Endodermal cell (in vitro differentiated cells): ENCODE measurements around the gene FBXO17. TPM values are rescaled to one million over a fixed set of nuclear protein-coding genes. Genes with fewer than 3 reads are reported as not detected.

ENCODE experiments used
- DNase-seq: peaks from one replicate; pipeline ENCODE4 v3.0.0-alpha.2; 2017
- H3K27ac ChIP-seq: 2 replicates; pipeline ENCODE4 v1.5.1; 2013; ENCODE audit warnings: mild to moderate bottlenecking, low read depth, low read length, moderate library complexity
- H3K27me3 ChIP-seq: 2 replicates; pipeline ENCODE4 v1.6.1; 2013; ENCODE audit warnings: mild to moderate bottlenecking, low read length, moderate library complexity; ENCODE audit not compliant: insufficient read depth, control insufficient read depth, poor library complexity, severe bottlenecking
- H3K36me3 ChIP-seq: 2 replicates; pipeline ENCODE4 v1.7.0; 2013; ENCODE audit warnings: mild to moderate bottlenecking, low read length, moderate library complexity; ENCODE audit not compliant: control insufficient read depth, insufficient read depth
- H3K4me1 ChIP-seq: one replicate; pipeline ENCODE4 v1.7.0; 2013; ENCODE audit warnings: low read length; ENCODE audit not compliant: control insufficient read depth, insufficient read depth
- H3K4me3 ChIP-seq: 2 replicates; pipeline ENCODE4 v1.5.1; 2013; ENCODE audit warnings: mild to moderate bottlenecking, low read length, moderate library complexity
- H3K9ac ChIP-seq: 2 replicates; pipeline ENCODE4 v1.6.1; 2013; ENCODE audit warnings: mild to moderate bottlenecking, low read length, moderate library complexity; ENCODE audit not compliant: poor library complexity, severe bottlenecking; ENCODE audit errors: extremely low read depth
- H3K9me3 ChIP-seq: 2 replicates; pipeline ENCODE4 v1.6.1; 2013; ENCODE audit warnings: mild to moderate bottlenecking, low read length, moderate library complexity; ENCODE audit not compliant: control insufficient read depth
- H3K27ac Mint-ChIP-seq: 2 replicates; pipeline ENCODE4 v1.8.0; 2020; ENCODE audit warnings: mixed read lengths
- H3K27me3 Mint-ChIP-seq: 2 replicates; pipeline ENCODE4 v1.8.0; 2021; ENCODE audit warnings: mild to moderate bottlenecking, mixed read lengths; ENCODE audit not compliant: insufficient read depth
- H3K36me3 Mint-ChIP-seq: 2 replicates; pipeline ENCODE4 v1.8.0; 2020; ENCODE audit warnings: low read depth, mixed read lengths
- H3K4me1 Mint-ChIP-seq: 2 replicates; pipeline ENCODE4 v1.8.0; 2020; ENCODE audit warnings: mixed read lengths
- H3K4me3 Mint-ChIP-seq: 2 replicates; pipeline ENCODE4 v1.8.0; 2020; ENCODE audit warnings: mild to moderate bottlenecking, moderate library complexity, mixed read lengths
- H3K9me3 Mint-ChIP-seq: 2 replicates; pipeline ENCODE4 v1.8.0; 2020; ENCODE audit warnings: mild to moderate bottlenecking, mixed read lengths
- WGBS, 2 experiments: methylation state at CpG; one replicate each; pipeline versions ENCODE4 v1.1.5 to v1.1.7; 2013; ENCODE audit warnings: missing lambda C conversion rate in 2 of 2, mixed read lengths in 1 of 2; ENCODE audit not compliant: insufficient coverage in 1 of 2, insufficient read length in 1 of 2; 5-methylcytosine and 5-hydroxymethylcytosine counted together
- total RNA-seq, 2 donors: library from RNA; stranded (reverse); fragmentation: NEBNext Ultra II Directional in 1 of 2; extraction: Animal tissue kit (Norgen Biotek cat#: 25700) in 1 of 2; gene quantifications; 2 replicates in 1 of 2; 3 replicates in 1 of 2; pipeline ENCODE4 v1.2.1, GENCODE V29; 2021
- TF ChIP-seq, protein P1 (sequence below): fragments of 200-600 bp; sonication (generic); conservative IDR thresholded peaks from 2 replicates; pipeline ENCODE4 v1.5.0; 2021; ENCODE audit warnings: antibody characterized with exemption, mild to moderate bottlenecking

The FBXO17 gene
- total RNA-seq, 2 donors from 2014 or later: 21.2 to 40.3 TPM

DNA sequence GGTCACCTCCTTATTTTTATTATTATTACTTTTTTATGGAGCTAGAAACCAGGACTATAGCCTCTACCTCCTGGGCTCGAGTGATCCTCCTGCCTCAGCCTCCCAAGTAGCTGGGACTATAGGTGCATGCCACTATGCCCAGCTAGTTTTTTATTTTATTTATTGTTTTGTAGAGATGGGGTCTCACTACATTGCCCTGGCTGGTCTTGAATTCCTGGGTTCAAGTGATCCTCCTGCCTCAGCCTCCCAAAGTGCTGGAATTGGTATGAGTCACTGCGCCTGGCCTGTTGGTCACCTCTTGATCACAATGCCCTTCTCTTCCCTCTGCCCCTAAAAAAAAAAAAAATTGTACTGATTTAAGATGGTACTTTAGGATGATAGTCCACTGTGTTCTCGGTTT, 24.4 kb downstream of the FBXO17 start:
- peaks cover 25% of the 10 kb centered on the region for H3K27me3 Mint-ChIP-seq
- WGBS, 2 experiments: 93 to 100% methylated on average over 2 to 3 of the region's 3 CpGs

DNA sequence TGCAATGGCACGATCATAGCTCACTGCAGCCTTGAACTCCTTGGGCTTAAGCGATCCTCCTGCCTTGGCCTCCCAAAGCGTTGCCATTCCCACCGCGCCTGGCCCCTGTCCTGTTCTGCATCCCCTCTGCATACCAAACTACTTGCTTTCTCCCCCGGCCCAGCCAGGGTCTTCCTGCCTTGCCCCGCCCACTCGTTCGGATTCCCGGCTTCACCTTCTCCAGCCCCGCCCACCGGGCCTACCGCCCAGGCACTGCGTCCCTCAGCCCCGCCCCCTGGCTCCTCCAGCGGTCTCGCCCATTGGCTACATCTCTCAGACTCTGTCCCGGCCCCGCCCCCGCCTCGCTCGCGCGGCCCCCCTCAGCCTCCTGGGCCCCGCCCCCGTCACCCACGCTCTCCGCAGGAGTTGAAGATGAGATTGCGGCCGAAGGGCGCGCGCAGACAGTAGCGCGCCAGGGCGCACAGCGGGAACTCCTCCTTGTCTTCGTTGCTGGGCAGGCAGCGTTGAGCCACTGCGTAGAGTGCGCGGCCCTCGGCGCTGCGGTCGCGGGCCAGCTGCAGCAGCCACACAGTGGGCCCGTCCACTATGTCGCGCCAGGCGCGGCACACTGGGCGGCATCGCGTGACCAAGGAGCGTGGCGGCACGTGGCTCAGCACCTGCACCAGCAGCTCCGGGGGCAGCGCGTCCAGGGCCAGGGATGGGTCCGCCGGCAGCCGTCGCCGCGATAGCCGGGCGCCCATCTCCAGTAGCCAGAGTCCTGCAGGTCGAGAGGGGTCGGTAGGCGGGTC, 25.8 kb downstream of the FBXO17 start:
- no peak overlapping the region for H3K9ac ChIP-seq
- Mint-ChIP-seq H3K9me3 (peaks cover 6% of the 10 kb centered on the region), H3K4me3 (peak overlapping the region; percentile 57), H3K36me3 (peaks cover 37% of the 10 kb centered on the region), H3K27ac (peak overlapping the region; percentile 21), H3K27me3 (peaks cover 25% of the 10 kb centered on the region), H3K4me1 (peaks cover 12% of the 10 kb centered on the region)
- TF ChIP-seq, protein P1, sequence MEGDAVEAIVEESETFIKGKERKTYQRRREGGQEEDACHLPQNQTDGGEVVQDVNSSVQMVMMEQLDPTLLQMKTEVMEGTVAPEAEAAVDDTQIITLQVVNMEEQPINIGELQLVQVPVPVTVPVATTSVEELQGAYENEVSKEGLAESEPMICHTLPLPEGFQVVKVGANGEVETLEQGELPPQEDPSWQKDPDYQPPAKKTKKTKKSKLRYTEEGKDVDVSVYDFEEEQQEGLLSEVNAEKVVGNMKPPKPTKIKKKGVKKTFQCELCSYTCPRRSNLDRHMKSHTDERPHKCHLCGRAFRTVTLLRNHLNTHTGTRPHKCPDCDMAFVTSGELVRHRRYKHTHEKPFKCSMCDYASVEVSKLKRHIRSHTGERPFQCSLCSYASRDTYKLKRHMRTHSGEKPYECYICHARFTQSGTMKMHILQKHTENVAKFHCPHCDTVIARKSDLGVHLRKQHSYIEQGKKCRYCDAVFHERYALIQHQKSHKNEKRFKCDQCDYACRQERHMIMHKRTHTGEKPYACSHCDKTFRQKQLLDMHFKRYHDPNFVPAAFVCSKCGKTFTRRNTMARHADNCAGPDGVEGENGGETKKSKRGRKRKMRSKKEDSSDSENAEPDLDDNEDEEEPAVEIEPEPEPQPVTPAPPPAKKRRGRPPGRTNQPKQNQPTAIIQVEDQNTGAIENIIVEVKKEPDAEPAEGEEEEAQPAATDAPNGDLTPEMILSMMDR: no peak
- DNase-seq: peak; percentile 99
- no peaks in the 10 kb centered on the region for H3K27me3 ChIP-seq
- no peak overlapping the region for H3K4me3 ChIP-seq
- peaks cover 15% of the 10 kb centered on the region for H3K36me3 ChIP-seq
- H3K4me1 ChIP-seq: no peaks in the 10 kb centered on the region
- no peaks in the 10 kb centered on the region for H3K9me3 ChIP-seq
- no peak overlapping the region for H3K27ac ChIP-seq
- 51 to 60% methylated on average over 39 to 72 of the region's 72 CpGs for WGBS, 2 experiments

More for the DNA sequence above, 24.4 kb downstream of the FBXO17 start:
- Mint-ChIP-seq H3K4me1 (peaks cover 12% of the 10 kb centered on the region), H3K9me3 (peaks cover 6% of the 10 kb centered on the region), H3K27ac (no peak overlapping the region), H3K36me3 (peaks cover 32% of the 10 kb centered on the region), H3K4me3 (no peak overlapping the region)
- H3K36me3 ChIP-seq: peaks cover 9% of the 10 kb centered on the region
- no peaks in the 10 kb centered on the region for H3K9me3 ChIP-seq
- no peak overlapping the region for H3K4me3 ChIP-seq
- DNase-seq: no peak
- no peaks in the 10 kb centered on the region for H3K27me3 ChIP-seq
- H3K9ac ChIP-seq: no peak overlapping the region
- H3K27ac ChIP-seq: no peak overlapping the region
- TF ChIP-seq, protein P1: no peak
- H3K4me1 ChIP-seq: no peaks in the 10 kb centered on the region

DNA sequence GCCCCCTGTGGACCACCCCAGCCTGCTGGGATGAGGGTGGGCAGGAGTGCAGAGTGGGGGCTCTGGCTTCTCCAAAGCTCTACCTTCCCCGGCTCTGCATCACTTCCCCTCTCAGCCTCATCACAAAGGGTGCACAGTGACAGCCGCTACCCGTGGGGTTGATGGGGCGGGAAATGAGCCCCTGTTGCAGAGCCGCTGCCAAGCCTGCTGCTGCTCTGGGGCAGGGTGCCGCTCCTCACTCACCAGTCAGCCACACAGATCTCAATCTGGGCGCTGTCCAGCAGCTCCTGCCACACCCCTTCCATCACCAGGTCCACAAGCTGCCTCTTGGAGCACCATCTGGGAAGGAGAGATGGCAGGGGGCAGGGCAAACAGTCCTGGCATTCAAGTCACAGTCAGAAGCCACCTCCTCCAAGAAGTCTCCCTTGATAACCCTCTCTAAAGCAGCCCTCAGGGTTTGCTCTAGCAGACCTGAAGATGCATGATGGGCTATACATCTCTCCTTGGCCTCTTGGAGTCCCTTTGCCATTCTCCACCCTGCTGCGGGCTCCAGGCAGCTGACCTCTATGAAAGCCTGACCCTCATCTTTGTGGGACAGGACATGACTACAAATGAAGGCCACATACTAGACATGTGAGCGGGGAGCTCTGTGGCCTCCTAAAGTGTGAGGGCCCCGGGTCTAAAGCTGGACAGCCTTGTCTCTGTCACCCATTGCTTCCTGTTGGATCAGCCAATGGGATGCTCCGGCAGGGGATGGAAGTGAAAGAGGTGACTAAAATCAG, 29.1 kb downstream of the FBXO17 start:
- Mint-ChIP-seq H3K27ac (no peak overlapping the region), H3K27me3 (peaks cover 16% of the 10 kb centered on the region), H3K36me3 (peaks cover 38% of the 10 kb centered on the region), H3K4me3 (no peak overlapping the region), H3K9me3 (peaks cover 6% of the 10 kb centered on the region), H3K4me1 (no peaks in the 10 kb centered on the region)
- no peak overlapping the region for H3K4me3 ChIP-seq
- no peak overlapping the region for H3K9ac ChIP-seq
- no peaks in the 10 kb centered on the region for H3K9me3 ChIP-seq
- H3K4me1 ChIP-seq: no peaks in the 10 kb centered on the region
- no peak for DNase-seq
- H3K27ac ChIP-seq: no peak overlapping the region
- H3K27me3 ChIP-seq: no peaks in the 10 kb centered on the region
- H3K36me3 ChIP-seq: peaks cover 15% of the 10 kb centered on the region
- TF ChIP-seq, protein P1: no peak
- WGBS, 2 experiments: 88 to 91% methylated on average over 11 of the region's 11 CpGs
